ENCODE data around the gene HEMGN.

DNA sequence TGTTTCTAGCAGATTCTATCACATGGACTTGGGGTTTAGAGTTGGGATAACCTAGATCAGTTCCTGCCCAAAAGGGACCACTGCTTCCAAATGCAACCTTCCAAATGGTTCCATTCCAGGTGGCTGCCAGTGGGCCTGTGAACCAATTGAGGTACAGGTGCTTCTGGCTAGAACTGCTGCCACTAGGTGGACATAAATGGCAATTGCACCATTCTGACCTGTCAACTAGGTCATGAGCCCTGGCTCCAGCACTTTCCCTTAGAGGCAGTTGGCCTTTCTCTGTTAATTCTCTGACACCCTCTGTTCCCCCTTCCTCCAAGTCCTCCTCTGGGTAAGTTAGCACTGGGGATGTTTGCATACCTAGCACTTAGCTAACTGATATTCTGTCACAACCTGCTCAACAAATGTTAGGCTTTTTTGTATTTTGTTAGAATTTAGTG is 16.6 kb upstream of the HEMGN start:
- no peak for TF ChIP-seq POLR2AphosphoS5 (IDR thresholded peaks at IDR 0.05; ENCODE audit: low read depth)
- TF ChIP-seq, protein P1, sequence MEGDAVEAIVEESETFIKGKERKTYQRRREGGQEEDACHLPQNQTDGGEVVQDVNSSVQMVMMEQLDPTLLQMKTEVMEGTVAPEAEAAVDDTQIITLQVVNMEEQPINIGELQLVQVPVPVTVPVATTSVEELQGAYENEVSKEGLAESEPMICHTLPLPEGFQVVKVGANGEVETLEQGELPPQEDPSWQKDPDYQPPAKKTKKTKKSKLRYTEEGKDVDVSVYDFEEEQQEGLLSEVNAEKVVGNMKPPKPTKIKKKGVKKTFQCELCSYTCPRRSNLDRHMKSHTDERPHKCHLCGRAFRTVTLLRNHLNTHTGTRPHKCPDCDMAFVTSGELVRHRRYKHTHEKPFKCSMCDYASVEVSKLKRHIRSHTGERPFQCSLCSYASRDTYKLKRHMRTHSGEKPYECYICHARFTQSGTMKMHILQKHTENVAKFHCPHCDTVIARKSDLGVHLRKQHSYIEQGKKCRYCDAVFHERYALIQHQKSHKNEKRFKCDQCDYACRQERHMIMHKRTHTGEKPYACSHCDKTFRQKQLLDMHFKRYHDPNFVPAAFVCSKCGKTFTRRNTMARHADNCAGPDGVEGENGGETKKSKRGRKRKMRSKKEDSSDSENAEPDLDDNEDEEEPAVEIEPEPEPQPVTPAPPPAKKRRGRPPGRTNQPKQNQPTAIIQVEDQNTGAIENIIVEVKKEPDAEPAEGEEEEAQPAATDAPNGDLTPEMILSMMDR (IDR thresholded peaks at IDR 0.05; ENCODE audit: insufficient read depth, low read length): no peak
- TF ChIP-seq, protein P2, sequence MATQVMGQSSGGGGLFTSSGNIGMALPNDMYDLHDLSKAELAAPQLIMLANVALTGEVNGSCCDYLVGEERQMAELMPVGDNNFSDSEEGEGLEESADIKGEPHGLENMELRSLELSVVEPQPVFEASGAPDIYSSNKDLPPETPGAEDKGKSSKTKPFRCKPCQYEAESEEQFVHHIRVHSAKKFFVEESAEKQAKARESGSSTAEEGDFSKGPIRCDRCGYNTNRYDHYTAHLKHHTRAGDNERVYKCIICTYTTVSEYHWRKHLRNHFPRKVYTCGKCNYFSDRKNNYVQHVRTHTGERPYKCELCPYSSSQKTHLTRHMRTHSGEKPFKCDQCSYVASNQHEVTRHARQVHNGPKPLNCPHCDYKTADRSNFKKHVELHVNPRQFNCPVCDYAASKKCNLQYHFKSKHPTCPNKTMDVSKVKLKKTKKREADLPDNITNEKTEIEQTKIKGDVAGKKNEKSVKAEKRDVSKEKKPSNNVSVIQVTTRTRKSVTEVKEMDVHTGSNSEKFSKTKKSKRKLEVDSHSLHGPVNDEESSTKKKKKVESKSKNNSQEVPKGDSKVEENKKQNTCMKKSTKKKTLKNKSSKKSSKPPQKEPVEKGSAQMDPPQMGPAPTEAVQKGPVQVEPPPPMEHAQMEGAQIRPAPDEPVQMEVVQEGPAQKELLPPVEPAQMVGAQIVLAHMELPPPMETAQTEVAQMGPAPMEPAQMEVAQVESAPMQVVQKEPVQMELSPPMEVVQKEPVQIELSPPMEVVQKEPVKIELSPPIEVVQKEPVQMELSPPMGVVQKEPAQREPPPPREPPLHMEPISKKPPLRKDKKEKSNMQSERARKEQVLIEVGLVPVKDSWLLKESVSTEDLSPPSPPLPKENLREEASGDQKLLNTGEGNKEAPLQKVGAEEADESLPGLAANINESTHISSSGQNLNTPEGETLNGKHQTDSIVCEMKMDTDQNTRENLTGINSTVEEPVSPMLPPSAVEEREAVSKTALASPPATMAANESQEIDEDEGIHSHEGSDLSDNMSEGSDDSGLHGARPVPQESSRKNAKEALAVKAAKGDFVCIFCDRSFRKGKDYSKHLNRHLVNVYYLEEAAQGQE (IDR thresholded peaks at IDR 0.05; ENCODE audit: insufficient replicate concordance, low read depth): no peak
